OCI-LY3 (cell line): Measurements from ENCODE around the gene ADGRE3.
A peak's percentile ranks its signal among the peaks of the same experiment; 100 is the strongest.

Experiments
- H2AFZ ChIP-seq: fragments of 200-600, 300-600 bp; shearing (Covaris generic); 2 replicates; pipeline ENCODE4 v1.6.0; 2014; ENCODE audit warnings: antibody characterized with exemption, low read depth, low read length
- H3K27ac ChIP-seq: fragments of 200-600, 300-600 bp; sonication (generic); 2 replicates; pipeline ENCODE4 v1.5.1; 2014; ENCODE audit warnings: mild to moderate bottlenecking, low read length, moderate library complexity, mixed read lengths
- H3K27me3 ChIP-seq: fragments of 200-600, 300-600 bp; sonication (generic); 2 replicates; pipeline ENCODE4 v1.6.1; 2014; ENCODE audit warnings: low read depth, low read length, mixed read lengths
- H3K36me3 ChIP-seq: fragments of 200-600, 300-600 bp; sonication (generic); replicated peaks from 2 replicates; pipeline ENCODE3; 2014; ENCODE audit warnings: low read depth, low read length, mixed read lengths
- H3K4me1 ChIP-seq: fragments of 300-600, 200-600 bp; sonication (generic); 2 replicates; pipeline ENCODE4 v1.6.1; 2014; ENCODE audit warnings: low read length, mixed read lengths
- H3K4me2 ChIP-seq: fragments of 200-600, 300-600 bp; sonication (generic); 2 replicates; pipeline ENCODE4 v1.6.1; 2014; ENCODE audit warnings: low read length, mixed read lengths
- H3K4me3 ChIP-seq: fragments of 300-600, 200-600 bp; sonication (generic); 2 replicates; pipeline ENCODE4 v1.5.1; 2014; ENCODE audit warnings: antibody characterized with exemption, mild to moderate bottlenecking, low read length, moderate library complexity
- H3K79me2 ChIP-seq: fragments of 300-600, 200-600 bp; shearing (Covaris generic); 2 replicates; pipeline ENCODE4 v1.6.1; 2014; ENCODE audit warnings: mild to moderate bottlenecking, low read length, mixed read lengths
- H3K9ac ChIP-seq: fragments of 300-600, 200-600 bp; shearing (Covaris generic); 2 replicates; pipeline ENCODE4 v1.6.0; 2014; ENCODE audit warnings: mild to moderate bottlenecking, low read length, moderate library complexity
- H3K9me3 ChIP-seq: fragments of 200-600, 300-600 bp; shearing (Covaris generic); 2 replicates; pipeline ENCODE4 v1.6.1; 2014; ENCODE audit warnings: low read length, mixed read lengths; ENCODE audit not compliant: insufficient read depth
- H4K20me1 ChIP-seq: fragments of 200-600, 300-600 bp; sonication (generic); 2 replicates; pipeline ENCODE4 v1.6.1; 2016; ENCODE audit warnings: low read length, mixed read lengths; ENCODE audit not compliant: insufficient read depth
- CTCF ChIP-seq: fragments of 200-600, 300-600 bp; sonication (generic); IDR thresholded peaks from 2 replicates; pipeline ENCODE4 v1.5.1; 2014; ENCODE audit warnings: antibody characterized with exemption, low read length, low read depth
- EZH2phosphoT487 ChIP-seq: fragments of 200-600 bp; shearing (Covaris generic); IDR thresholded peaks from 2 replicates; pipeline ENCODE4 v1.6.1; 2018; ENCODE audit warnings: antibody characterized with exemption, mixed run types, low read depth

ADGRE3 gene

GRCh38 chr19:14677464-14677863 is 2.8 kb upstream of the ADGRE3 start:
- Histone ChIP-seq H3K27me3 (no peaks in the 10 kb centered on the region; the same call in 1 of the 2 replicates), H3K4me2 (no peak overlapping the region), H3K9me3 (no peaks in the 10 kb centered on the region), H3K9ac (no peak overlapping the region), H2AFZ (no peak overlapping the region), H3K4me3 (no peak overlapping the region), H3K36me3 (no peaks in the 10 kb centered on the region), H4K20me1 (no peaks in the 10 kb centered on the region), H3K4me1 (peaks cover 20% of the 10 kb centered on the region), H3K79me2 (no peaks in the 10 kb centered on the region), H3K27ac (no peak overlapping the region)
- no peak for TF ChIP-seq CTCF
- TF ChIP-seq EZH2phosphoT487 = no peak

GRCh38 chr19:14676762-14677161 is 2.1 kb upstream of the ADGRE3 start:
- peaks cover 26% of the 10 kb centered on the region for H3K4me1 ChIP-seq
- H2AFZ ChIP-seq = no peak overlapping the region
- no peak overlapping the region for H3K4me2 ChIP-seq
- no peaks in the 10 kb centered on the region for H3K79me2 ChIP-seq
- no peak for TF ChIP-seq EZH2phosphoT487
- TF ChIP-seq CTCF = no peak
- H3K27ac ChIP-seq = no peak overlapping the region
- H3K9ac ChIP-seq = no peak overlapping the region
- H3K4me3 ChIP-seq = no peak overlapping the region
- no peaks in the 10 kb centered on the region for H3K9me3 ChIP-seq
- H3K27me3 ChIP-seq = no peaks in the 10 kb centered on the region; the same call in 1 of the 2 replicates
- no peaks in the 10 kb centered on the region for H4K20me1 ChIP-seq
- H3K36me3 ChIP-seq = no peaks in the 10 kb centered on the region

- H3K79me2 ChIP-seq = no peaks in the 10 kb centered on the region
- no peaks in the 10 kb centered on the region; the same call in 1 of the 2 replicates for H3K27me3 ChIP-seq
- H3K4me2 ChIP-seq = no peak overlapping the region
Measured at GRCh38 chr19:14673088-14673487, 1.6 kb downstream of the ADGRE3 start.

GRCh38 chr19:14672188-14672872 is 2.3 kb downstream of the ADGRE3 start:
- Histone ChIP-seq H4K20me1 (no peaks in the 10 kb centered on the region), H2AFZ (0 out of 2 replicates have a peak overlapping the region, but pooled peaks have one; percentile 14), H3K9ac (no peak overlapping the region), H3K27ac (no peak overlapping the region), H3K4me3 (no peak overlapping the region), H3K4me1 (peaks cover 44% of the 10 kb centered on the region), H3K4me2 (no peak overlapping the region), H3K27me3 (no peaks in the 10 kb centered on the region; the same call in 1 of the 2 replicates), H3K36me3 (peaks cover 11% of the 10 kb centered on the region), H3K9me3 (peaks cover 23% of the 10 kb centered on the region), H3K79me2 (no peaks in the 10 kb centered on the region)
- no peak for TF ChIP-seq EZH2phosphoT487

More at GRCh38 chr19:14673088-14673487, 1.6 kb downstream of the ADGRE3 start:
- H4K20me1 ChIP-seq = no peaks in the 10 kb centered on the region
- H3K4me3 ChIP-seq = no peak overlapping the region
- H3K9ac ChIP-seq = no peak overlapping the region
- H3K36me3 ChIP-seq = peaks cover 11% of the 10 kb centered on the region
- no peak for TF ChIP-seq EZH2phosphoT487
- TF ChIP-seq CTCF = no peak
- no peak overlapping the region for H3K27ac ChIP-seq
- H2AFZ ChIP-seq = no peak overlapping the region
- peaks cover 23% of the 10 kb centered on the region for H3K9me3 ChIP-seq
- H3K4me1 ChIP-seq = peaks cover 36% of the 10 kb centered on the region
